MCF 10A (cell line): ENCODE data around the gene JAG2. TPM values are rescaled to one million over a fixed set of nuclear protein-coding genes. Genes with fewer than 3 reads are reported as not detected.

Source experiments
- BruUV-seq: library from RNA; stranded (reverse); fragments of 400-500 nt; replicated peaks from 2 replicates; lab custom pipeline; 2021; lab: Mats Ljungman, UMichigan
- CTCF ChIA-PET: fragments of 300-600 bp; sonication (Branson Sonifier 250); formaldehyde crosslinking; extraction: SDS; loops from one replicate; lab custom pipeline; 2021; ENCODE audit warnings: antibody characterized with exemption, inconsistent platforms; lab: Yijun Ruan, JAX
- POLR2A ChIA-PET: fragments of 300-600, 350-650 bp; sonication (Branson Sonifier 250); formaldehyde crosslinking; extraction: SDS; loops from one replicate; lab custom pipeline; 2020; ENCODE audit warnings: antibody characterized with exemption, inconsistent platforms; lab: Yijun Ruan, JAX
- DNase-seq: peaks from one replicate; pipeline ENCODE4 v3.0.0-alpha.2; 2018; ENCODE audit not compliant: unreplicated experiment
- H3K27ac Mint-ChIP-seq: one replicate; pipeline ENCODE4 v1.8.0; 2022; ENCODE audit warnings: mild to moderate bottlenecking, low read depth, mixed read lengths; ENCODE audit not compliant: unreplicated experiment
- H3K27me3 Mint-ChIP-seq: one replicate; pipeline ENCODE4 v1.8.0; 2022; ENCODE audit warnings: mixed read lengths; ENCODE audit not compliant: insufficient read depth, unreplicated experiment
- H3K36me3 Mint-ChIP-seq: one replicate; pipeline ENCODE4 v1.8.0; 2022; ENCODE audit warnings: mild to moderate bottlenecking, moderate library complexity, mixed read lengths; ENCODE audit not compliant: insufficient read depth, unreplicated experiment
- H3K4me1 Mint-ChIP-seq: one replicate; pipeline ENCODE4 v1.8.0; 2022; ENCODE audit warnings: mixed read lengths; ENCODE audit not compliant: insufficient read depth, unreplicated experiment
- H3K4me3 Mint-ChIP-seq: one replicate; pipeline ENCODE4 v1.8.0; 2022; ENCODE audit warnings: mild to moderate bottlenecking, moderate library complexity, mixed read lengths; ENCODE audit not compliant: unreplicated experiment
- H3K9me3 Mint-ChIP-seq: one replicate; pipeline ENCODE4 v1.8.0; 2022; ENCODE audit warnings: mixed read lengths; ENCODE audit not compliant: unreplicated experiment
- CTCF ChIP-seq: fragments of 200-600 bp; IDR thresholded peaks from one replicate; pipeline ENCODE4 v1.8.0; 2022; ENCODE audit warnings: antibody characterized with exemption, mild to moderate bottlenecking; ENCODE audit not compliant: unreplicated experiment
- intact Hi-C: fragments of 100-400 bp; cut with micrococcal nuclease; formaldehyde crosslinking; loops from 2 replicates; pipeline ENCODE4 v1.14.1; 2022
- total RNA-seq: library from RNA; stranded (reverse); gene quantifications from 2 replicates; pipeline ENCODE4 v1.2.3, GENCODE V29; 2022

Gene JAG2
- total RNA-seq, 1 experiment from 2014 or later = 33.5 TPM

DNA sequence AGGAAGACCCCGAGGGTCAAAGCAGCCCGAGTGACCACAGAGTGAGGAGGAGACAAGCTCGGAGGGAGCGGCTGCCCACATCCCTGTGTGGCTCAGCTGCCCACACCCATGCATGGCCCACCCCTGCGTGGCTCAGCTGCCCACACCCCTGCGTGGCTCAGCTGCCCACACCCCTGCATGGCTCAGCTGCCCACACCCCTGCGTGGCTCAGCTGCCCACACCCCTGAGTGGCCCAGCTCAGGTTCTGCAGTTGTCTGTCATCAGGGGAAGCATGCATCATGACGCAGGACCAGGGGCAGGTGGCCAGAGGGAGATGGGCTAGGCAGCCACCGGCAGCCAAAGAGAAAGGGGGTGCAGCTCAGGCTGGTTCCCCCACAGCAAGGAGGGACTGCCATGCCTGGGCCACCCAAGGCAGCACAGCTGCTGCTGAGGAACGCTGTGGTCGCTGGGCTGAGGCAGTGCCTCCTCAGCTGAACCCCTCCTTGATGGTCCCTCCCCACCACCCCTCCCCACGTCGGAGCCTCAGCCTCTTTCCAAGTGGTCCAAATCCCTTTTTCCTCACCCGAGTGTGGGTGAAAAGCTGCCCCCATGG is 45.8 kb upstream of the JAG2 start:
- H3K27me3 Mint-ChIP-seq = no peaks in the 10 kb centered on the region
- H3K9me3 Mint-ChIP-seq = no peaks in the 10 kb centered on the region
- intact Hi-C loops = no loop called here
- H3K4me3 Mint-ChIP-seq = no peak overlapping the region
- ChIA-PET CTCF (interaction anchor here (0.6 to 1.8 kb wide), 2 partner anchors 11 to 175 kb away, joined by 3 to 11 read pairs; no protein-coding TSS in a partner anchor), POLR2A (interaction anchor here (0.6 kb wide), 1 partner anchor 533 kb away, joined by 3 read pairs; no protein-coding TSS in a partner anchor)
- no TSS peak for BruUV-seq
- peaks cover 39% of the 10 kb centered on the region for H3K36me3 Mint-ChIP-seq
- no peak for TF ChIP-seq CTCF
- no peak for DNase-seq
- H3K4me1 Mint-ChIP-seq = no peaks in the 10 kb centered on the region
- no peak overlapping the region for H3K27ac Mint-ChIP-seq

DNA sequence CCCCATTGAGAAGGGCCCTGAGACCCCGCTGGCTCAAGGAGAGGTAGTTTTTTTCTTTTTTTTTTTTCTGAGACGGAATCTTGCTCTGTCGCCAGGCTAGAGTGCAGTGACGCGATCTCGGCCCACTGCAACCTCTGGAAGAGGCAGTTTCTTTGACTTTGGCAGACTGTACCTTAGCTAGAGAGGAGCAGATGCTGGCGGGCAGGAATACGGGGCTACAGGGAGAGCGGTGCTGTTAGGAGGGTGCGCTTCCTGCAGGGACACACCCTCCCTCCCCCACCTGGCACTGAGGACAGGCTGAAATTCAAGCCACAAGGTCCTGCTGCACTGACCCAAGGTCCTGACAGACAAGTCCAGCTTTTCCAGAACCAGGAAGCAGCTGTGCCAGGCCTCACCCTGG is 44.8 kb upstream of the JAG2 start:
- DNase-seq = no peak
- H3K4me3 Mint-ChIP-seq = no peak overlapping the region
- no peaks in the 10 kb centered on the region for H3K9me3 Mint-ChIP-seq
- H3K27ac Mint-ChIP-seq = no peak overlapping the region
- peaks cover 36% of the 10 kb centered on the region for H3K36me3 Mint-ChIP-seq
- intact Hi-C loops = no loop called here
- H3K27me3 Mint-ChIP-seq = no peaks in the 10 kb centered on the region
- CTCF ChIA-PET = interaction anchor here (0.6 to 1.8 kb wide), 2 partner anchors 10 to 1122 kb away, joined by 3 to 11 read pairs; no protein-coding TSS in a partner anchor
- no peak for TF ChIP-seq CTCF
- no TSS peak for BruUV-seq
- POLR2A ChIA-PET = no interaction called here
- H3K4me1 Mint-ChIP-seq = no peaks in the 10 kb centered on the region

GRCh38 chr14:105212541-105213300 is 44.1 kb upstream of the JAG2 start:
- Mint-ChIP-seq H3K9me3 (no peaks in the 10 kb centered on the region), H3K4me3 (no peak overlapping the region), H3K4me1 (no peaks in the 10 kb centered on the region), H3K27ac (no peak overlapping the region), H3K36me3 (peaks cover 30% of the 10 kb centered on the region), H3K27me3 (no peaks in the 10 kb centered on the region)
- intact Hi-C loops = no loop called here
- ChIA-PET POLR2A (no interaction called here), CTCF (interaction anchor here (0.6 to 1.5 kb wide), 2 partner anchors 10 to 29 kb away, joined by 4 to 6 read pairs; no protein-coding TSS in a partner anchor)
- no TSS peak for BruUV-seq
- TF ChIP-seq CTCF = no peak
- no peak for DNase-seq

DNA sequence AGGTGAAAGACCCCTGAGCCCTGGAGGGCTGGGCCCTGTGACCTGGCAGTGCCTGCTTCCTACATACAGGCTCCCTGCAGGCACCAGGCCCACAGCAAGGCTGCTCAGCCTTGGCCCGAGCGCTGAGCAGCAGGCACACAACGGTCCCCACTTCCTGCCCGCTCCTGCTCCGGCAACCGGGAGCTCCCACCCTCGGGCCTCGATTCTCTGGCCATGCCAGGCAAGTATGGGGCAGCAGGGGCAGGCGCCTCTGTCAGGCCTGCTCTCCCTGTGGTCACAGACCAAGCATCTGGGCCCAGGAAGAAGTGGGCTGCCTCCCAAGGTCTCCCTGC is 43.1 kb upstream of the JAG2 start:
- ChIA-PET CTCF (interaction anchor here (1.5 kb wide), 1 partner anchor 9 kb away, joined by 6 read pairs; no protein-coding TSS in a partner anchor), POLR2A (no interaction called here)
- Mint-ChIP-seq H3K9me3 (no peaks in the 10 kb centered on the region), H3K4me1 (no peaks in the 10 kb centered on the region), H3K27me3 (no peaks in the 10 kb centered on the region), H3K36me3 (peaks cover 20% of the 10 kb centered on the region), H3K27ac (no peak overlapping the region), H3K4me3 (no peak overlapping the region)
- TF ChIP-seq CTCF = no peak
- no TSS peak for BruUV-seq
- DNase-seq = no peak
- intact Hi-C loops = no loop called here
